ENCODE measurements around the gene TCEANC2.

GRCh38 chr1:54006508-54006907 is 46.9 kb upstream of the TCEANC2 start:
- TF ChIP-seq EZH2 (IDR thresholded peaks at IDR 0.05) = no peak
- no peak for TF ChIP-seq POLR2AphosphoS5 (IDR thresholded peaks at IDR 0.05; ENCODE audit: borderline replicate concordance, low read depth, low read length)
- no peak for TF ChIP-seq FOXP2 (optimal IDR thresholded peaks at IDR 0.05; ENCODE audit: control extremely low read depth, extremely low read length, insufficient read depth)
